Measurements from ENCODE around the gene DEPDC5. TPM values are rescaled to one million over a fixed set of nuclear protein-coding genes. Genes with fewer than 3 reads are reported as not detected.

Gene DEPDC5
- total RNA-seq, 4 donors from 2014 or later, result 6.6 to 12.2 (median 10.4) TPM

DNA sequence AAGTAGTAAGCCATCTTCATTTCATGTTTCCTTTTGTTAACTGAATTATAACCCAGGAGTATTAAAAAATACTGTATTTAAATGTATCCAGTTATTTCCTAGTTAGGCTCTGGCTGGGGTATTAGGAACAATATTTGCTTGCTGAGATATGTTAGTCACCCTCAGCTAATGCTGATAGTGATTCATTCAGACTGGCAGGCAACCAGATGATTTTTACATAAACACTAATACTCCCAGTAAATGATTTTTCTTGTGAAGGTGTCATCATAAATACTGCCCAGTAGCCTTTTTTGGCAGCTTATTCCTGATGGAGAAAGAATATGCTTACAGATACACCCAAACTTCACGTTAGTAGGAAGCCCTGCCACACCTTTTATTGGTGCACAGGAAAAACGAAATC lies 198.7 kb downstream of the DEPDC5 start:
- Histone ChIP-seq H3K36me3 (peaks cover 0 to 22% of the 10 kb centered on the region in 2 donors), H3K27me3 (no peaks in the 10 kb centered on the region), H3K27ac (peak overlapping the region; percentile 76 to 79 (median 78)), H3K9me3 (no peaks in the 10 kb centered on the region), H3K4me3 (no peak overlapping the region), H3K4me1 (peaks cover 27 to 39% of the 10 kb centered on the region in 2 donors)
- TF ChIP-seq POLR2A (IDR thresholded peaks at IDR 0.05), result no peak
- TF ChIP-seq, protein P1, sequence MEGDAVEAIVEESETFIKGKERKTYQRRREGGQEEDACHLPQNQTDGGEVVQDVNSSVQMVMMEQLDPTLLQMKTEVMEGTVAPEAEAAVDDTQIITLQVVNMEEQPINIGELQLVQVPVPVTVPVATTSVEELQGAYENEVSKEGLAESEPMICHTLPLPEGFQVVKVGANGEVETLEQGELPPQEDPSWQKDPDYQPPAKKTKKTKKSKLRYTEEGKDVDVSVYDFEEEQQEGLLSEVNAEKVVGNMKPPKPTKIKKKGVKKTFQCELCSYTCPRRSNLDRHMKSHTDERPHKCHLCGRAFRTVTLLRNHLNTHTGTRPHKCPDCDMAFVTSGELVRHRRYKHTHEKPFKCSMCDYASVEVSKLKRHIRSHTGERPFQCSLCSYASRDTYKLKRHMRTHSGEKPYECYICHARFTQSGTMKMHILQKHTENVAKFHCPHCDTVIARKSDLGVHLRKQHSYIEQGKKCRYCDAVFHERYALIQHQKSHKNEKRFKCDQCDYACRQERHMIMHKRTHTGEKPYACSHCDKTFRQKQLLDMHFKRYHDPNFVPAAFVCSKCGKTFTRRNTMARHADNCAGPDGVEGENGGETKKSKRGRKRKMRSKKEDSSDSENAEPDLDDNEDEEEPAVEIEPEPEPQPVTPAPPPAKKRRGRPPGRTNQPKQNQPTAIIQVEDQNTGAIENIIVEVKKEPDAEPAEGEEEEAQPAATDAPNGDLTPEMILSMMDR (IDR thresholded peaks at IDR 0.05 in 4 of 5, conservative IDR thresholded peaks at IDR 0.05 in 1 of 5), result no peak
- ATAC-seq (no peak), DNase-seq (no peak)
- in situ Hi-C loops (cut with MboI; ENCODE audit: low sequenced_read_pairs in 4 of 4) (loop anchor here in 1 of 4 donors (25.0 kb wide), 1 partner anchor 510 kb away; the partner anchor contains the start of genes BPIFC and FBXO7), intact Hi-C loops (cut with DNase I; ENCODE audit: low total_unique reads) (no loop called here)

DNA sequence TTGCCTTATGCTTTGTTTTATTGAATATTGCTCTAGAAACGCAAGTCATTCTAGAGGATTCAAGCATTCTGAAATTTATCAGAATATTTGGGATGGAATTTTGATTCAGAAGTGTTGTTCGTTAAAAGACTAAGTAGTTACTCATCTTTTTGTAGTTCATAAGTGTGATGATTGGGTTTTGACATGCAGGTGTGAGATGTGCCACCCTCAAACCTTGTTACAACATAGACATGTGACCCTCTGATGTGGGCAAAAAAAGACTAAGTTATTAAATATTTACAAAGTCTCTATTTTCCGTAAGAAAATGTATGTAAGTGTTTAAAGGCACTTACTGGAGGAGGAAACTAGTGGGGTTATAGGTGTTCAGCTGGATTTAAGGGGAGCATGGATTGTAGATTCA lies 199.4 kb downstream of the DEPDC5 start:
- peaks cover 0 to 24% of the 10 kb centered on the region in 2 donors for H3K36me3 ChIP-seq
- no peak for ATAC-seq
- H3K4me1 ChIP-seq, result peaks cover 27 to 39% of the 10 kb centered on the region in 2 donors
- TF ChIP-seq POLR2A (IDR thresholded peaks at IDR 0.05), result no peak
- TF ChIP-seq, protein P1 (IDR thresholded peaks at IDR 0.05 in 4 of 5, conservative IDR thresholded peaks at IDR 0.05 in 1 of 5), result no peak
- no peaks in the 10 kb centered on the region for H3K9me3 ChIP-seq
- in situ Hi-C loops (cut with MboI; ENCODE audit: low sequenced_read_pairs in 4 of 4), result loop anchor here in 1 of 4 donors (25.0 kb wide), 1 partner anchor 509 kb away; the partner anchor contains the start of genes BPIFC and FBXO7
- H3K27ac ChIP-seq, result peak overlapping the region; percentile 76 to 79 (median 78)
- H3K4me3 ChIP-seq, result no peak overlapping the region
- no peak for DNase-seq
- no peaks in the 10 kb centered on the region for H3K27me3 ChIP-seq
- intact Hi-C loops (cut with DNase I; ENCODE audit: low total_unique reads), result no loop called here

DNA sequence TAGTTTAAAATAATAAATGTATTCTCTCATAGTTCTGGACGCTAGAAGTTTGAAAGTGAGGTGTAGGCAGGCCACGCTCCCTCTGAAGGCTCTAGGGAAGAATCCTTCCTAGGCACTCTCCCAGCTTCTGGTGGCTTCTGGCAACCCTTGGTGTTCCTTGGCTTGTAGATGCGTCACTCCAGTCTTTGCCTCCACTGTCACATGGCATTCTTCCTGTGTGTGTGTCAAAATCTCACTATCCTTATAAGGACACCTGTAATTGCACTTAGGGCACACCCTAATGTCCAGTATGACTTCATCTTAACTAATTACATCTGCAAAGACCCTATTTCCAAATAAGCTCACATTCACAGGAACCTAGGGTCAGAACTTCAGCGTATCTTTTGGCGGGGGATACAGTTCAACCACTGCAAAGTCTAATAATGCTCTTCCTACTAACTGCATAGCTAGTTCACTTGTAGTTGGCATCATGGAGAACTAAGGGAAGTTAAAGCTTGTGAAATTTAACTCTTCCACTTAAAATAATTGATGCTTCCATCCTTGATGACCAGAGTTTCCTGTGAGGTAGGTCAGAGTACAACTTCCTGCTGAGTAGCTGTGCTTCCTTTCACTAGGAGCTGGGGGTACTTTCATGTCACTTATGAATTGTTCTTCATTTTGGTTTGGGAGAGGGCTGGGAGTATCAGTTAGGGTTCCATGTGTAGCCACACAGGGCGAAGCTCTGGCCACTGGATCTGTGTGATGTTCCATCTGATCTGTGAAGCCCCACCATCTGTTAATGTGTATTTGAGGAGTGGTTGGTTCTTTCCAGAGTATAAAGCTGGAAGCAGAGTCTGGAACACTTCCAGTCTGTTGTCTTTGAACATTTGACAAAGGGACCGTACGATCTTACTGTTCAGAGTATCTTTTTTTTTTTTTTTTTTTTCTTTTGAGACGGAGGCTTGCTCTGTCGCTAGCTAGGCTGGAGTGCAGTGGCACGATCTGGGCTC lies 201.0 kb downstream of the DEPDC5 start:
- peak in 1 of 2 donors; percentile 39 for TF ChIP-seq POLR2A (IDR thresholded peaks at IDR 0.05)
- TF ChIP-seq, protein P1 (IDR thresholded peaks at IDR 0.05 in 4 of 5, conservative IDR thresholded peaks at IDR 0.05 in 1 of 5), result no peak
- in situ Hi-C loops (cut with MboI; ENCODE audit: low sequenced_read_pairs in 4 of 4), result loop anchor here in 1 of 4 donors (25.0 kb wide), 1 partner anchor 507 kb away; the partner anchor contains the start of genes BPIFC and FBXO7
- no peaks in the 10 kb centered on the region for H3K9me3 ChIP-seq
- ATAC-seq (peak; percentile 95 to 97), DNase-seq (peak; percentile 55 to 79)
- H3K27ac ChIP-seq, result peak overlapping the region; percentile 76 to 79 (median 78)
- peaks cover 27 to 39% of the 10 kb centered on the region in 2 donors for H3K4me1 ChIP-seq
- intact Hi-C loops (cut with DNase I; ENCODE audit: low total_unique reads), result no loop called here
- H3K36me3 ChIP-seq, result peaks cover 0 to 24% of the 10 kb centered on the region in 2 donors
- no peak overlapping the region for H3K4me3 ChIP-seq
- no peaks in the 10 kb centered on the region for H3K27me3 ChIP-seq

DNA sequence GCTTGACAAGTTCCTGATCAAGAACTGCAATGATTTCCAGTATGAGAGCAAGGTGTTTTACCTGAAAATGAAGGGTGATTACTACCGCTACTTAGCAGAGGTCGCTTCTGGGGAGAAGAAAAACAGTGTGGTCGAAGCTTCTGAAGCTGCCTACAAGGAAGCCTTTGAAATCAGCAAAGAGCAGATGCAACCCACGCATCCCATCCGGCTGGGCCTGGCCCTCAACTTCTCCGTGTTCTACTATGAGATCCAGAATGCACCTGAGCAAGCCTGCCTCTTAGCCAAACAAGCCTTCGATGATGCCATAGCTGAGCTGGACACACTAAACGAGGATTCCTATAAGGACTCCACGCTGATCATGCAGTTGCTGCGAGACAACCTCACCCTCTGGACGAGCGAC lies 202.5 kb downstream of the DEPDC5 start:
- Histone ChIP-seq H3K36me3 (peaks cover 0 to 18% of the 10 kb centered on the region in 2 donors), H3K4me1 (peaks cover 27 to 30% of the 10 kb centered on the region in 2 donors), H3K27me3 (no peaks in the 10 kb centered on the region), H3K9me3 (no peaks in the 10 kb centered on the region), H3K4me3 (no peak overlapping the region), H3K27ac (no peak overlapping the region)
- ATAC-seq (no peak), DNase-seq (no peak)
- intact Hi-C loops (cut with DNase I; ENCODE audit: low total_unique reads) (no loop called here), in situ Hi-C loops (cut with MboI; ENCODE audit: low sequenced_read_pairs in 4 of 4) (loop anchor here in 1 of 4 donors (25.0 kb wide), 1 partner anchor 506 kb away; the partner anchor contains the start of genes BPIFC and FBXO7)
- TF ChIP-seq POLR2A (IDR thresholded peaks at IDR 0.05), result no peak
- TF ChIP-seq, protein P1 (IDR thresholded peaks at IDR 0.05 in 4 of 5, conservative IDR thresholded peaks at IDR 0.05 in 1 of 5), result no peak

Other genes starting within 250 kb of the DEPDC5 start
- 10 to 100 TPM; 15.3 to 19.0 (median 18.5) TPM for gene PISD, start 91.8 kb upstream of the DEPDC5 start, total RNA-seq
- gene PRR14L, start 3.9 kb upstream of the DEPDC5 start, total RNA-seq, result 1 to 10 TPM; 6.5 to 8.4 (median 7.1) TPM
- 10 to 100 TPM; 26.6 to 65.8 (median 45.7) TPM for gene YWHAH, start 190.5 kb downstream of the DEPDC5 start, total RNA-seq

Measured in gastrocnemius medialis (tissue), 4 donors.